Measurements from ENCODE around the gene SEPTIN2. TPM values are rescaled to one million over a fixed set of nuclear protein-coding genes. Genes with fewer than 3 reads are reported as not detected.
A peak's percentile ranks its signal among the peaks of the same experiment; 100 is the strongest.
"Not testable (repeated sequence)": the region's sequence is repeated elsewhere in the genome, so short reads cannot be mapped to it uniquely, and the experiment has no call there.

Gene SEPTIN2
- total RNA-seq, 1 experiment from 2014 or later: 502 TPM

GRCh38 chr2:241350878-241351639, 35.3 kb downstream of the SEPTIN2 start:
- no peak for DNase-seq (ENCODE audit: low read depth)

GRCh38 chr2:241351640-241352031, 35.9 kb downstream of the SEPTIN2 start:
- DNase-seq (ENCODE audit: low read depth): no peak

- DNase-seq (ENCODE audit: low read depth): no peak
These were observed 36.5 kb downstream of the SEPTIN2 start for GRCh38 chr2:241352227-241352626.

- peak; percentile 63 for DNase-seq (ENCODE audit: low read depth)
These were observed 39.2 kb downstream of the SEPTIN2 start for GRCh38 chr2:241354668-241355658.

- DNase-seq (ENCODE audit: low read depth): peak; percentile 96
These were observed 40.5 kb downstream of the SEPTIN2 start, which contains the start of gene FARP2 for GRCh38 chr2:241355983-241356870. Gene FARP2, plus strand, starts transcription at chr2:241356285. Its CDS starts 16,823 bp downstream, at chr2:241373108.

- DNase-seq (ENCODE audit: low read depth): no peak
These were observed 41.1 kb downstream of the SEPTIN2 start for GRCh38 chr2:241356871-241357260.

GRCh38 chr2:241357531-241357930, 41.8 kb downstream of the SEPTIN2 start:
- DNase-seq (ENCODE audit: low read depth): no peak

GRCh38 chr2:241358470-241358869, 42.7 kb downstream of the SEPTIN2 start:
- peak; percentile 28 for DNase-seq (ENCODE audit: low read depth)

GRCh38 chr2:241359481-241360045, 43.8 kb downstream of the SEPTIN2 start:
- DNase-seq (ENCODE audit: low read depth): no peak

- DNase-seq (ENCODE audit: low read depth): no peak
These were observed 47.7 kb downstream of the SEPTIN2 start for GRCh38 chr2:241363426-241363825.

- no peak for DNase-seq (ENCODE audit: low read depth)
These were observed 49.1 kb downstream of the SEPTIN2 start for GRCh38 chr2:241364781-241365180.

- DNase-seq (ENCODE audit: low read depth): no peak
These were observed 51.0 kb downstream of the SEPTIN2 start for GRCh38 chr2:241366678-241367077.

GRCh38 chr2:241368643-241369042, 52.9 kb downstream of the SEPTIN2 start:
- no peak for DNase-seq (ENCODE audit: low read depth)

- no peak for DNase-seq (ENCODE audit: low read depth)
These were observed 56.8 kb downstream of the SEPTIN2 start for GRCh38 chr2:241372361-241372992.

GRCh38 chr2:241373446-241373845, 57.7 kb downstream of the SEPTIN2 start:
- no peak for DNase-seq (ENCODE audit: low read depth)

GRCh38 chr2:241373906-241374305, 58.2 kb downstream of the SEPTIN2 start:
- DNase-seq (ENCODE audit: low read depth): not testable (repeated sequence)

- DNase-seq (ENCODE audit: low read depth): no peak
These were observed 59.6 kb downstream of the SEPTIN2 start for GRCh38 chr2:241375300-241375699.

- no peak for DNase-seq (ENCODE audit: low read depth)
These were observed 61.1 kb downstream of the SEPTIN2 start for GRCh38 chr2:241376808-241377207.

- no peak for DNase-seq (ENCODE audit: low read depth)
These were observed 63.1 kb downstream of the SEPTIN2 start for GRCh38 chr2:241378816-241379215.

Data from RPMI7951 (cell line).